GM18517 (cell line): ENCODE results near the gene BRME1.
"Not testable (repeated sequence)": the region's sequence is repeated elsewhere in the genome, so short reads cannot be mapped to it uniquely, and the experiment has no call there.

Source experiments
- ATAC-seq: cut with Tn5 transposase; IDR thresholded peaks from one replicate; pipeline ENCODE4 v1.9.1; 2021; ENCODE audit warnings: mild to moderate bottlenecking, moderate library complexity; ENCODE audit not compliant: unreplicated experiment

BRME1 gene

DNA sequence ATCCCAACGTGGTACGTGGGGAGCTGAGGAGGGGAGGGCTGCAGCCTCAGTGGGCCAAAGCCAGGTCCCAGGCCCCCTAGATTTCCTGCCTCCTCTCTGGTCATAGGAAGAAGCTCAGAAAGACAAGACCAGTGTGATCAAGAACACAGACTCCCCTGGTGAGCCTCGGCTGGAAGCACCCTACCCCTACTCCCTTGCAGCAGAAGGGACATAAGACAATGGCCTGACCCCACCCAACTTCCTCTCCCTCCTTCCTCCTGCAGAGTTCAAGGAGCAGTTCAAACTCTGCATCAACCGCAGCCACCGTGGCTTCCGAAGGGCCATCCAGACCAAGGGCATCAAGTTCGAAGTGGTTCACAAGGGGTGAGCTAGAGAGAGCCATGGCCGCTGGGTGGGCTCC lies 20.8 kb upstream of the BRME1 start:
- no peak for ATAC-seq

DNA sequence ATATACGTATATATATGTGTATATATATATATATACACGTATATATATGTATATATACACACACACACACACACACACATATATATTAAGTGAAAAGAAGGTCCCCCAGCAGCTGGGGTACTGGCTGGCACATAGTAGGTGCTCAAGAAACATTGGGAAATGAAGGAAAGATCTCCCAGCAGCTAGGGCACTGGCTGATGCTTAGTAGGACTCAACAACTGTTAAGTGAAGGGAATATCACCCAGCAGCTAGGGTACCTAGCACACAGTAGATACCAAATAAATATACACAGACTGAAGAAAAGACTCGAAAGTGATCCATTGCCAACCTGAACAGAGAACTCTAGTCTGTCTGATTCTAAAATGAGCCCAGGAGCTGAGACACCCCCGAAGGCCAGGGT lies 20.1 kb upstream of the BRME1 start:
- ATAC-seq, result no peak

DNA sequence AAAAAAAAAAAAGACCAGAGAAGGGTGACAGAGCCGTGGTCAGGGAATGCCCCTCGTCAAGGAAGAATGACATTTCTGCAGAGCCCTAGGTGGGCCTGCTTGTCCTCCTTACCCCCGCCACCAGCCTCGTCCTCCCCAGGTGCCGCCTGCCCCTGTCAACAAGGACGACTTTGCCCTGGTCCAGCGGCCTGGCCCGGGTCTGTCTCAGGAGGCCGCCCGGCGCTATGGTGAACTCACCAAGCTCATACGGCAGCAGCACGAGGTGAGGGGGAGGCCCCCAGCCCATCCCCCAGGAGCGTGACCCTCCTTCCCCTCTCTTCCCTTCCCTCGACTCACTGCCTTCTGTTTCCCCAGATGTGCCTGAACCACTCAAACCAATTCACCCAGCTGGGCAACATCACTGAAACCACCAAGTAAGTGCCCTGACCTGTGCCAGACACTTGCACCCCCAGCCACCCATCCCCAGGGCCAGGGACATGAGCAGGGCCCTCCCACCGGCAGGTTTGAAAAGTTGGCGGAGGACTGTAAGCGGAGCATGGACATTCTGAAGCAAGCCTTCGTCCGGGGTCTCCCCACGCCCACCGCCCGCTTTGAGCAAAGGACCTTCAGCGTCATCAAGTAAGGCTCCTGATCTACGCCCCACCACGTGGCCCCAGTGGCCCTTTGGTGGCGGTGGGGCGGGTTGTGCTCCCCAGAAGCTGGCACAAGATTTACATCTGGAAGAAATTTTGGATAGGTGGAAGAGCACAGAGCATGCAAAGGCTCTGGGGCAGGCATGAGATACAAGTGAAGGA lies 17.5 kb upstream of the BRME1 start:
- ATAC-seq, result no peak

DNA sequence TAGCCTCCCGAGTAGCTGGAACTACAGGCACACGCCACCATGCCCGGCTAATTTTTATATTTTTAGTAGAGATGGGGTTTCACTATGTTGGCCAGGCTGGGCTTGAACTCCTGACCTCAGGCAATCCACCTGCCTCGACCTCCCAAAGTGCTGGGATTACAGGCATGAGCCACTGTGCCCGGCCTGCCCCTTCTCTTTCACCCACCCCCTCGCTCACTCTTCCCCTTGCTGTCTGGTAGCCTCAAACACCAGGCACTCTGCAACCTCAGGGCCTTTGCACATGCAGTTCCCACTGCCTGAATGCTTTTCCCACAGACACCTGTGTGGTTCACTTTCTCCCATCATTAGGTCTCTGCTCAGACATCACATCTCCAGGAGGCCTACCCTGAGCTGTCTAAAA lies 16.2 kb upstream of the BRME1 start:
- not testable (repeated sequence) for ATAC-seq

DNA sequence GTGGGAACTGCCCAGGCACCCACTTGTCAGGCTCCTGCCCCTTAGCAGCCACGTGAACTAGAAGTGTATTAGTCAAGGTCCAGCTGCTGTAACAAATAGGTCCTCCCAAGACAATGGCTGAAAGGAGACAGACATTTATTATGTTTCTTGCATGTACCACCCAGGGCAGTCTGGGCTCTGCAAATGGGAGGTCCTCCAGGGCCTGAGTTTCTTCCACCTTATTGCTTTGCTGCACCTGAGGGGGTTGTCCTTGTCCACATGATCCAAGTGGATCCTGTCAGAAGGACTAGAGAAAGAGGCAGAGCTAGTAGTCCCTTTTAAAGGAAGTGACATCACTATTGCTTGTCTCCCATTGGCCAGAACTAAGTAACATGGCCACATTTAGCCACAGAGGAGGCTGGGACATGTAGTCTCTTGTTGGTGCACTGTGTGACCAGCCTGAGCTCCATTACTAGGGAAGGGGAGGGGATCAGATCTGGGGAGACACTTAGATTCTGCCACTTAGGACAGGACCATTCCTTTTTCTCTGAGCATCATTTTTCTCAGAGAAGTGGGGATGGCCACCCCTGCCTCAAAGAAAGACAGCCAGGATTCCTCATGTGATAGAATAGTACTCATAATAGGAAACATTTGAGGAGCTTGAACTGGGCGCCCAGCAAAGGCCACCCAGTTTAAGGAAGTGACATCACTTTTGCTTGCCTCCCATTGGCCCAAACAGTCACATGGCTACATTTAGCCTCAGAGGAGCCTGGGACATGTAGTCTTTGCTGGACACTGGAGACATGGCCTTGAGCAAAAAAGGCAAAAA lies 15.2 kb upstream of the BRME1 start:
- ATAC-seq, result no peak

DNA sequence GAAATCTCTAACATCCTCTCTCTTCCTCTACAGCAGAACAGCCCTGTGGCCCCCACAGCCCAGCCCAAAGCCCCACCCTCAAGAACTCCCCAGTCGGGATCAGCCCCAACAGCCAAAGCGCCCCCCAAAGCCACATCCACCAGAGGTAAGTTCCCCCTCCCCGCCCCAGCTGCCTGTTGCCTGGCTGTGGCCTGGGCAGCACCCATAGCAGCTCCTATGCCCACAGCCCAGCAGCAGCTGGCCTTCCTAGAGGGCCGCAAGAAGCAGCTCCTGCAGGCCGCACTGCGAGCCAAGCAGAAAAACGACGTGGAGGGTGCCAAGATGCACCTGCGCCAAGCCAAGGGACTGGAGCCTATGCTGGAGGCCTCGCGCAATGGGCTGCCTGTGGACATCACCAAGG lies 14.6 kb upstream of the BRME1 start:
- ATAC-seq, result no peak

DNA sequence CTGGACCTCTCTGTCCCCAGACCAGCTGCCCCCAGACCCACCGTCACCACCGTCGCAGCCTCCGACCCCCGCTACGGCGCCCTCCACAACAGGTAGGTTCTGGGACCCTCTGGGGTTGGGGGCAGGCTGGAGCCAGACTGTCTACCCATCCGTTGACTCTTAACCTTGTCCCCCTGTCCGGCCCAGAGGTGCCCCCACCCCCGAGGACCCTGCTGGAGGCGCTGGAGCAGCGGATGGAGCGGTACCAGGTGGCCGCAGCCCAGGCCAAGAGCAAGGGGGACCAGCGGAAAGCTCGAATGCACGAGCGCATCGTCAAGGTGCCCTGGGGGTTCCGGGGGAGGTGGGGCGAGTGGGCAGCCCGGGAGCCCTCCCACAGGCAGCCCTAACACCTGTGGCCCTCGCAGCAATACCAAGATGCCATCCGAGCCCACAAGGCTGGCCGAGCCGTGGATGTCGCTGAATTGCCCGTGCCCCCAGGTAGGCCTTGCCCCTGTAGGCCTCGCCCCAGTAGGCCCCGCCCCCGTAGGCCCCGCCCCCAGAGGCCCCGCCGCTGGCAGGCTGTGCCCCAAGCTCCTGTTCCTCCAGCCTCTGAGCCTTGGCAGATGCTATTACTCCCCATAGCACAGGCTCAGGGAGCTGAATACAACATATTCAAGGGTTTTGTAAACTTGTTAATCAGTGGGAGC lies 13.0 kb upstream of the BRME1 start:
- no peak for ATAC-seq

DNA sequence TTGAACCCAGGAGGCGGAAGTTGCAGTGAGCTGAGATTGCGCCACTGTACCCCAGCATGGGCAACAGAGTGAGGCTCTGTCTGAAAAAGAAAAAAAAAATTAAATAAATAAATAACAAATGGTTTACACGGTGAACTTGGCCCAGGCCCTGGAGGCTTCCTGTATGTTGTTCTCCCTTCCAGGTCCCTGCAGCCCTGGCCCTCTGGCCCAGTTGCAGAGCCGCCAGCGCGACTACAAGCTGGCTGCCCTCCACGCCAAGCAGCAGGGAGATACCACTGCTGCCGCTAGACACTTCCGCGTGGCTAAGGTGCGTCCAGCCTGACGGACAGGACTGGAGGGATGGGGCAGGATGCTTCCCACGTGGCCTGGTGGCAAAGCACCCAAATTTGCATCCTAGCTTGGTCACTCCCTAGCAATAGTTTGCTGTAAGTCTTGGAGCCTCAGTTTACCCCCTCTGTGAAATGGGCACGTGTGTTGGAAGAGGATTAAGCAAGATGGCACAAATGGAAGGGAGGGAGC lies 12.0 kb upstream of the BRME1 start:
- ATAC-seq, result no peak

DNA sequence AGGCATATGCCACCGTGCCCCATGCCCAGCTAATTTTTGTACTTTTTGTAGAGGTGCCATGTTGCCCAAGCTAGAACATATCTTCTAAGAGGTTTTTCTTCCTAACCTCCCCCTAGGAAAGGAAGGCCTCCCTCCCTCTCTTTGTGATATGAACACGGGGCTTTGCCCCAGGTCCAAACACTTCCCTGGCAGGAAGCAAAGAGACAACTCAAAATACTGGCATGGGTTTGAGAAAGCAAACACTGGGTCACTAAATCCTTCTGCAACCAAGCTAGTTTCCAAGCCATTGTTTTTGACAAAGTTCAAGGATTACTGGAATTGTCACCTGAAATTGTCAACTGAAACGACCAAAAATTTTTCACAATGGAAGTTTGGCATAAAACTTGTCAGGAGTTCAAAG lies 8.9 kb upstream of the BRME1 start:
- ATAC-seq, result no peak

DNA sequence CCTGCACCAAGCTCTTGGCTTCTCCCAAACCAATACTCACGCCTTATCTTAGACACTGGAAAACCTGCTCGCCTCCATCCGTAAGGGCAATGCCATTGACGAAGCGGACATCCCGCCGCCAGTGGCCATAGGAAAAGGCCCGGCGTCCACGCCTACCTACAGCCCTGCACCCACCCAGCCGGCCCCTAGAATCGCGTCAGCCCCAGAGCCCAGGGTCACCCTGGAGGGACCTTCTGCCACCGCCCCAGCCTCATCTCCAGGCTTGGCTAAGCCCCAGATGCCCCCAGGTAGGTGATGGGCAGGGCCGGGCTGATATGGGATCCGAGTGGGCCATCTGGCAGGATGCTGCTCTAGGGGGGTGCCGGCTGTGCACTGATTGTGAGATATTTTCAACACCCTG lies 7.4 kb upstream of the BRME1 start:
- ATAC-seq, result no peak

DNA sequence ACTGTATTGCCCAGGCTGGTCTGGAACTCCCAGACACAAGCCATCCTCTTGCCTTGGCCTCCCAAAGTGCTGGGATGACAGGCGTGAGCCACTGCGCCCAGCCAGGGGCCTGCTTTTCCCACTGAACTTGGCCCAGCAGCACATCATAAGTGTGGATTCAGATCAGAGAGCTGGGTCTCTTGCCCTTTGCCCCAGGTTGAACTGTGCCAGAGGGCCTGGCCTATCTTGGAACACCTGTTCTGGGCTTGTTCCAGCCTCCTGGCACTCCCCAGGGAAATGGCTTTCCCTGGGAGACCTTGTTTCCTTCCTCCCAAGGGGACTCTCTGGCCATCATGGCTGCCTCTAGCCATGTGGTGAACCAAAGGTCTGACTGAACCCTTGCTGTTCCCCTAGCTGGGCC lies 3.5 kb upstream of the BRME1 start:
- ATAC-seq, result no peak

DNA sequence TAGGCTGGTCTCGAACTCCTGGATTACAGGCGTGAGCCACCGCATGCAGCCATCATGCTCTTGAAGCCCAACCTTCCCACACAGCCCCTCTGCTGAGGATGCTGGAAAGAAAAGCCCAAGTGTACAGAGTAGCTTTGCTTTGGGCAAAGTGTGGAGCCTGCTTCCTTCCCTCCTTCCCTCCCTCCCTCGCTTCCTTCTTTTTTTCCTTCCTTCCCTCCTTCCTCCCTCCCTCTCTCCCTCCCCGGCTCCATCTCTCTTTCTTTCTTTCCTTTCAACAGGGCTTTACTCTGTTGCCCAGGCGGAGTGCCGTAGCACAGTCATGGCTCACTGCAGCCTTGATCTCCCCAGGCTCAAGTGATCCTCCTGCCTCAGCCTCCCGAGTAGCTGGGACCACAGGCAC lies 2.8 kb upstream of the BRME1 start:
- ATAC-seq, result no peak

DNA sequence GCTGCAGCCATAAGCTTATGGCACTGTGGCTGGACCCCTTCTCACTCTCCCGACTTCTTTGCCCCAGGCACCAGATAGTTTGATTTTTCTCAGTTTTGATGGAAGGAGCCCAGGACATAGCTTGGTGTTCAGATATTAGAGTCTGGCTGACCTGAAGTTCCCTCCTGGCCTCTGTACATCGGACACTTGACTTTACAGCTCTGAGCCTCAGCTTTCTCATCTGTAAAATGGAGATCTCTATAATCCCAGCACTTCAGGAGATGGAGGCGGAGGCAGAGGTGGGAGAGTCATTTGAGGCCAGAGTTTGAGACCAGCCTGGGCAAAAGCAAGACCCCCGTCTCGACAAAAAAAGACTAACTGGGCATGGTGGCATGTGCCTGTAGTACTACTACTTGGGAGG lies 993 bp upstream of the BRME1 start:
- no peak for ATAC-seq

DNA sequence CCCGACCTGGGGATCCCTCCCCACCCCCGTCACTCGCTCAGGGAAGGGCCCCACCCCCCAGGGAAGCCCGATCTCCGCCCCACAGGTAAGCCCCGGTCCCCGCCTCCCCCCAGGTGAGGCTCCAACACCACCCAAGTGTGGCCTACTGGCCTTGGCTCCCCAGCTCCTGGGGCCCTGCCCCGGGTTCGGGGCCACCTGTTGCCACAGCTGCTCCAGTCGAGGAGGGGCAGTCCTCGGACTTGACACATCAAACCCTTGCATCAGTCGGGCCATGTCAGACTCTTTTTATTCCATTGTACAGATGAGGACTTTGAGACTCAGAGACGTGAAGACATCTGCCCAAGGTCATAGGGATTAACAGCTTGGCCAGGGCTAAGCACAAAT lies 596 bp upstream of the BRME1 start:
- ATAC-seq, result no peak

DNA sequence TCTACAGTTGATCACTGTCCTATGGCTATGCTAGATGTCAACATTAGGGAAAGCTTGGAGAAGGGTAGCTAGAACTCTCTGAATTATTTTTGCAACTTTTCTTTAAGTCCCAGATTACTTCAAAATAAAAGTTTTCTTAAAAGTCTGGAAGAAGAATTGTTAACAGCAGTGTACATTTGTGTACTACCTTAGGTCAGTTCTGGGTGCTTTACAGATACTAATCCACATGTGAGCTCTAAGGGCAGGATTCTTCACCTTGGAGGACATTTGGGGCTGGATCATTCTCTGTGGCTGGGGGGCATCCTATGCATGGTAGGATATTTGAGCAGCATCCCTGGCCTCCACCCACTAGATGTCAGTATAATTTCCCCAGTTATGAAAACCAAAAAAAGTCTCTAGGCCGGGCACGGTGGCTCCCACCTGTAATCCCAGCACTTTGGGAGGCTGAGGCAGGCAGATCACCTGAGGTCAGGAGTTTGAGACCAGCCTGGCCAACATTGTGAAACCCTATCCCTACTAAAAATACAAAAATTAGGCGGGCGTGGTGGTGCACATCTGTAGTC lies 2.8 kb downstream of the BRME1 start:
- no peak for ATAC-seq

DNA sequence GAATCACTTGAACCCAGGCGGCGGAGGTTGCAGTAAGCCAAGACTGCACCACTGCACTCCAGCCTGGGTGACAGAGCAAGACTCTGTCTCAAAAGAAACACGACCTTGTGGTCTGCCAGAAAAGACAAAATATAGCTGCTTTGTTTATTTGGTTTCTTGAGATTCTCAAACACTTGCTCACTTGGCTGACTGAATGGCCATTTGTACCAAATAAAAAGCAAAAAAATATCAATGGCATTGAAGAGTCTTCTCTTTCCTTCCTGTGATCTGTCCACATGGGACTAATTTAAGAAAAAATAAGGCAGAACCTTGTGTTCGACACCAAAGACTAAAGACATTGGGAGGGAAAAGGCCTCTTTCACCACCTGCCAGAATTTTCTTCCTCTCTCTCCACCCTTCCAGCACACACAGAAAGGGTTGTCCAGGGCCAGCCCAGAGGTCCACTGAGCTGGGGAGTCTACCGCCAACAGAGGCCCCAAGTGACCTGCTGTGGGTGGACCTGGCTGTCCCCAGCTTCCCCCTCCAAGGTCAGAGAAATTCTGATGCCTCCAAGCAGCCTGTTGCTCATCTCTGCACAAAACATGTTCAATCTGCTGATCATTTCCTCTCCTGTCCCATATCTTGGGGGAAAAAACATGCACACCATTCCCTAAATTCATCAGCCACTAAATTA lies 5.9 kb downstream of the BRME1 start:
- ATAC-seq, result no peak

DNA sequence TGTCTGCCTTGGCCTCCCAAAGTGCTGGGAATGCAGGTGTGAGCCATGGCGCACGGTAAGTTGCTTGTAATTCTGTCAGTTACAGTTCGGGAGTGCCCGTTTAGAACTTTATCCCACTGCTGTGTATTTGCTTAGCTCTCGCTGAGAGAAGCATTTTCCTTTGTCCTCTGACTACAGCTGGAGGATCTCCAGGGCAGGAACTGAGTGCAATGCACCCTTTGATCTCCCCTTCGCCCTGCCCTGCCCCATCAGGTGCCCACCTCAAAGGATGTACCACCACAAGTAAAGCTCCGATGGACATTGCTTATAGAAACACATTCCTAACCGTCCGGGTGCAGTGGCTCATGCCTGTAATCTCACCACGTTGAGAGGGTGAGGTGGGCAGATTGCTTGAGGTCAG lies 6.5 kb downstream of the BRME1 start:
- no peak for ATAC-seq

DNA sequence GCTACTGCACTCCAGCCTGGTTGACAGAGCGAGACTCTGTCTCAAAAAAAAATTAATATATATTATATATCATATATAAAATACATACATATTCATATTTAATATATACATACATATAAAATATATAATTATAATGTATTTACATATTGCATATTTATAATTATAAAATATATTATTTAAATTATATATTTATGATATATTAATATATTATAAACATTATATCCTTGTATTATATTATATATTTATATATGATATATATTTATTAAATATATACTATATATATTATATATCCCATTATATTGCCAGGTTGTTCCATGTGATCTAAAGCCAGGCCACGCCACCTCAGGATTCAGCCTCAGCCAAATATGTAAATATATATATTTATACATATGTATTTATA lies 9.7 kb downstream of the BRME1 start:
- no peak for ATAC-seq

DNA sequence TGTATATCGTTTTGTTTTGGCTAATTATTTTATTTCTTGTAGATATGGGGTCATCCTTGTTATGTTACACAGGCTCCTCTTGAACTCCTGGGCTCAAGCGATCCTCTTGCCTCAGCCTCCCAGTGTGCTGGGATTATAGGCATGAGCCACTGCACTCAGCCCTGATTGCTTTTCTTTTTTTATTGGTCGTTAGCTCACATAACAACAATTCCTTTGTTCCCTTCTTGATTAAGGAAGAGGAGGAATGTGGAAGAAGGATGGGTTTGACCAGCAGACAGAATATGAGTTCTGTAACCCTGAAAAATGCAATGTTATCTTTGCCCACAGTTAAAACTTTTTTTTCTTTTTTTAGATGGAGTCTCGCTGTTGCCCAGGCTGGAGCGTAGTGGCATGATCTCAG lies 11.4 kb downstream of the BRME1 start:
- ATAC-seq, result no peak

DNA sequence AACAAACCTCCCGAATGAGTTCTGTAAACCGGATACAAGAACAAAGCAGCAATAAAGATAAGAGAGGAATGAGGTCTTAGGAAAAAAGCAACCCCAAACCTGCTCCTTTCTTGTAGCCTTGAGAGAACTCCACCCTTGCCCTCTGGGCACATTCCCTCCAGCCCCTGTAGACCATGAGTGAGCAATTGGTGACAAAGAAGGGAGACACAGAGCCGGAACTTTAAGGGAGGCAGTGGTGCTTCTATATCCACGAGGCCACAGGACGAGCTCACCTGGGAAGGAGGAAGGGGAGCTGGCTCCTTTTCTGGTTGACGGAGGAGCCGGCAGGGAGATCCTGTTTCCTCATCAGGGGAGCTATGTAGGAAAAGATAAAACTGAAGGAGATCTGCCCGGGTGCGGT lies 13.0 kb downstream of the BRME1 start:
- ATAC-seq, result no peak

DNA sequence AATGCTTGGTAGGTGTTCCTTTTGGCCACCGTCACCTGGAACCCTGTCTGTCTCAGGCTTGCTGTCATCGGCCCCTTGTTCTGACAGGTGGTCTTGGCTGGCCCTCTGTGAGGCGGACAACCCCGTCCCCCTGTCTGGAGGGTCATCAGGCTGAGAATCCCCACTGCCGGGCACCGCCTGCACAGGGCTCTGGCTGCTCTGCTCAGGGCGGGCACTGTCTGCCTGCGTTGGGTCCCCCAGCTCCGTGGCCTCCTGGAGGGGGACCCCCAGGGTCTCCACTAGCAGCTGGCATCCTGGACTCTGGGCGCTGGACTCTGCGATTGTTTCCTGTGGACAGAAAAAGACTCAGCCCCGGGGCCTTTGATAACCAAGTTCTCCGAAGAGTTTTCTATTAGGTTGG lies 15.8 kb downstream of the BRME1 start:
- ATAC-seq, result no peak
